Ishikawa (cell line): ENCODE measurements around the gene ACVR1.

ENCODE experiments used
- CEBPB ChIP-seq: IDR thresholded peaks from 2 replicates; pipeline ENCODE4 v1.6.1; 2012
- CREB1 ChIP-seq: IDR thresholded peaks from 2 replicates; pipeline ENCODE4 v1.6.1; 2012; ENCODE audit warnings: low read depth
- EGR1 ChIP-seq: IDR thresholded peaks from 2 replicates; pipeline ENCODE4 v1.6.1; 2012
- EP300 ChIP-seq: IDR thresholded peaks from 2 replicates; pipeline ENCODE4 v1.6.1; 2012; ENCODE audit warnings: borderline replicate concordance
- FOXM1 ChIP-seq: IDR thresholded peaks from 2 replicates; pipeline ENCODE4 v1.6.1; 2012; ENCODE audit warnings: low read depth, borderline replicate concordance
- NFIC ChIP-seq: IDR thresholded peaks from 2 replicates; pipeline ENCODE4 v1.6.1; 2012
- RAD21 ChIP-seq: IDR thresholded peaks from 2 replicates; pipeline ENCODE4 v1.6.1; 2012; ENCODE audit warnings: low read depth
- TAF1 ChIP-seq: IDR thresholded peaks from 2 replicates; pipeline ENCODE4 v1.6.1; 2012; ENCODE audit warnings: low read depth, mild to moderate bottlenecking
- TCF12 ChIP-seq: IDR thresholded peaks from 2 replicates; pipeline ENCODE4 v1.6.1; 2012; ENCODE audit warnings: low read depth
- YY1 ChIP-seq: IDR thresholded peaks from 2 replicates; pipeline ENCODE4 v1.6.1; 2012; ENCODE audit warnings: low read depth
- ZBTB7A ChIP-seq: IDR thresholded peaks from 2 replicates; pipeline ENCODE4 v1.6.1; 2012; ENCODE audit warnings: low read depth
- TF ChIP-seq, protein P1 (sequence below): IDR thresholded peaks from 2 replicates; pipeline ENCODE4 v1.6.1; 2012; ENCODE audit warnings: low read depth, mild to moderate bottlenecking
- TF ChIP-seq, protein P2 (sequence below): IDR thresholded peaks from 2 replicates; pipeline ENCODE4 v1.6.1; 2012
- TF ChIP-seq, protein P3 (sequence below): IDR thresholded peaks from 2 replicates; pipeline ENCODE4 v1.6.1; 2012

ACVR1 gene

DNA sequence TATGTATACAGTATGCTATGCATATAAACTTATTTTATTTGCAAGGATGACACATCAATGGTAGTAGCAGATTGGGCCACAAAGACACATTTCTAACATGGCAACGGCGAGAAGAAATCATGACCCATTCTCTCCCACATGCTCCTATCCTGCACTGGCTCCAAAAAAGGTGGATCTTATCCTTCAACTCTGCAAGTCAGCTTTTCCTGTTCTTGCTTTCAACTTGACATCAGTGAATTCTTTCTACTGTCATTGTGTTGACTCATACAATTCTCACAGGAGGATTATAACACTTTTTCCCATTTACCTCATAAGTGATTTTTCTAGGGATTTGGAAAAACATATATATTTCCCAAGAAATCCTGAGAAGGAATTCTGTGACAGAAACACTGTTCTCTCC is 53.1 kb downstream of the ACVR1 start:
- TF ChIP-seq, protein P1, sequence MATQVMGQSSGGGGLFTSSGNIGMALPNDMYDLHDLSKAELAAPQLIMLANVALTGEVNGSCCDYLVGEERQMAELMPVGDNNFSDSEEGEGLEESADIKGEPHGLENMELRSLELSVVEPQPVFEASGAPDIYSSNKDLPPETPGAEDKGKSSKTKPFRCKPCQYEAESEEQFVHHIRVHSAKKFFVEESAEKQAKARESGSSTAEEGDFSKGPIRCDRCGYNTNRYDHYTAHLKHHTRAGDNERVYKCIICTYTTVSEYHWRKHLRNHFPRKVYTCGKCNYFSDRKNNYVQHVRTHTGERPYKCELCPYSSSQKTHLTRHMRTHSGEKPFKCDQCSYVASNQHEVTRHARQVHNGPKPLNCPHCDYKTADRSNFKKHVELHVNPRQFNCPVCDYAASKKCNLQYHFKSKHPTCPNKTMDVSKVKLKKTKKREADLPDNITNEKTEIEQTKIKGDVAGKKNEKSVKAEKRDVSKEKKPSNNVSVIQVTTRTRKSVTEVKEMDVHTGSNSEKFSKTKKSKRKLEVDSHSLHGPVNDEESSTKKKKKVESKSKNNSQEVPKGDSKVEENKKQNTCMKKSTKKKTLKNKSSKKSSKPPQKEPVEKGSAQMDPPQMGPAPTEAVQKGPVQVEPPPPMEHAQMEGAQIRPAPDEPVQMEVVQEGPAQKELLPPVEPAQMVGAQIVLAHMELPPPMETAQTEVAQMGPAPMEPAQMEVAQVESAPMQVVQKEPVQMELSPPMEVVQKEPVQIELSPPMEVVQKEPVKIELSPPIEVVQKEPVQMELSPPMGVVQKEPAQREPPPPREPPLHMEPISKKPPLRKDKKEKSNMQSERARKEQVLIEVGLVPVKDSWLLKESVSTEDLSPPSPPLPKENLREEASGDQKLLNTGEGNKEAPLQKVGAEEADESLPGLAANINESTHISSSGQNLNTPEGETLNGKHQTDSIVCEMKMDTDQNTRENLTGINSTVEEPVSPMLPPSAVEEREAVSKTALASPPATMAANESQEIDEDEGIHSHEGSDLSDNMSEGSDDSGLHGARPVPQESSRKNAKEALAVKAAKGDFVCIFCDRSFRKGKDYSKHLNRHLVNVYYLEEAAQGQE, result no peak
- TF ChIP-seq CREB1 (no peak), CEBPB (no peak), EGR1 (no peak), NFIC (no peak), ZBTB7A (no peak), TCF12 (no peak), TAF1 (no peak), EP300 (no peak)
- TF ChIP-seq, protein P2, sequence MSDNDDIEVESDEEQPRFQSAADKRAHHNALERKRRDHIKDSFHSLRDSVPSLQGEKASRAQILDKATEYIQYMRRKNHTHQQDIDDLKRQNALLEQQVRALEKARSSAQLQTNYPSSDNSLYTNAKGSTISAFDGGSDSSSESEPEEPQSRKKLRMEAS, result no peak
- TF ChIP-seq, protein P3, sequence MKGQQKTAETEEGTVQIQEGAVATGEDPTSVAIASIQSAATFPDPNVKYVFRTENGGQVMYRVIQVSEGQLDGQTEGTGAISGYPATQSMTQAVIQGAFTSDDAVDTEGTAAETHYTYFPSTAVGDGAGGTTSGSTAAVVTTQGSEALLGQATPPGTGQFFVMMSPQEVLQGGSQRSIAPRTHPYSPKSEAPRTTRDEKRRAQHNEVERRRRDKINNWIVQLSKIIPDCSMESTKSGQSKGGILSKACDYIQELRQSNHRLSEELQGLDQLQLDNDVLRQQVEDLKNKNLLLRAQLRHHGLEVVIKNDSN, result no peak

DNA sequence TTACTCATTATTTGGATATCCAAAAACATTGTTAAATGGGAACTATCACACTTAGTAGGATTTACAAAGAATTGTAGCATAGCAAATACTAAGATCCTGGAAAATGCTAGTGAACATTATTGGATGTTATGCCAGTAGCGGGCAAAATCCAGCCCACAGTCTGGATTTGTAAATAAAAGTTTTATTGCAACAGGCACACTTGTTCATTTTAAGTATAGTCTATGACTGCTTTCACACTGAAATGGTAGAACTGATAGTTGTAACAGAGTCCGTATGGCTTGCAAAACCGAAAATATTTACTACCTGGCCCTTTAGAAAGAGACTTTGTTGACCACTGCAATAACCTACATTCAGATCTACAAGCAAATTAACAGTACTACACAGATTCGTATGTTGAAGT is 53.6 kb downstream of the ACVR1 start:
- TF ChIP-seq CREB1 (no peak), RAD21 (no peak), TAF1 (no peak), CEBPB (no peak), FOXM1 (no peak)
- TF ChIP-seq, protein P3, result no peak

DNA sequence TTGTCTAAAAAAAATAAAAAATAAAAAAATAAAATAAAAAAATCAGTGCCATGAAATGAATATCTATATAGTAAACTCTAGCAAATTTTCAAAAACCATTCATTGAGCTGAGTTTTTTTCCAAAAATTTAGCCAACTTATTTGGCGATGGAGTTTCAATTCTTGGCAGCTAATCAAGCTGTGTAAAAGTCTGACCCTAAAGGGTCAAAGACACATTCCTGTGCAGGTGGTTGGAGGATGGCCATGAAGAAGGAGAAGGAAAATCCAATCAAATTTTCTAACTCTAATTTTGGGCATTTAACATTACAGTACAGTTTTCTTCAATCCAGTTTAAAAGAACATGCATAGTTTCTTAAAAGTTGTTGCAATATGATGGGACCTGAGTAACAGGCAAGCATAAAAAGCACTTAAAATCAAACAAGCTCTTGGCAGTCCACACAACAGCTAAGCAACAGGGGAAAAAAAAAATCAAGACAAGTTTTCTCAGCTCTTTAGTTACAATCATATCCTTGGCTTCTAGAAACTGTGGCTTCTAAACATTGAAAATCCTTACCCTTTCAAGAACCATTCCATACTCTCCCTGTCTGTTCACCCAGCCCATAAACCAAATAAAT is 54.5 kb downstream of the ACVR1 start:
- TF ChIP-seq FOXM1, result no peak
- TF ChIP-seq, protein P2, result no peak
- TF ChIP-seq TCF12, result no peak
- no peak for TF ChIP-seq CREB1
- no peak for TF ChIP-seq YY1
- TF ChIP-seq EP300, result no peak
- TF ChIP-seq, protein P1, result no peak
- no peak for TF ChIP-seq EGR1
- no peak for TF ChIP-seq RAD21
- TF ChIP-seq ZBTB7A, result no peak
- no peak for TF ChIP-seq NFIC
- no peak for TF ChIP-seq TAF1
- TF ChIP-seq, protein P3, result no peak
- no peak for TF ChIP-seq CEBPB

DNA sequence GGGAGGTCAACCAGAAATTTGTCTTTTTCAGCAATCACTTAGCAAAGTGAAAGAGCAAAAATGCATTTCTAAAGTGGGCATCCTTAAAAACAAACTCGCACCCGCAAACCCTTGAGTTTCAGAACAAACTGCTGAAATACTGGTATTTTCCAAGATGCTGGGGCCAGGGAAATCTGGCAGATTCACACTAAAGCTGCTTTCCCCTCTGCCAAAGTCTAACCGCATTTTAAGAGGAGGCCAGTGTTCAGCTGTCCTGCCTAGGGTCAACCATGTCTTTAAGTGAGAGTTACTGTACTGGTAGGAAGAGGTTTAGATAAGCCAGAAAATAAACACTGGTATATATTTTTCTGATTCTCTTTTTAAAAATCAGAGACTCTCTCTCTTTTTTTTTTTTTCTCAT is 55.9 kb downstream of the ACVR1 start:
- TF ChIP-seq, protein P3, result no peak
- no peak for TF ChIP-seq ZBTB7A
- TF ChIP-seq, protein P1, result no peak
